HG03520 (cell line): ENCODE data around the gene NDUFB4.

Source experiments
- ATAC-seq: cut with Tn5 transposase; IDR thresholded peaks from one replicate; pipeline ENCODE4 v1.9.1; 2021; ENCODE audit warnings: mild to moderate bottlenecking, moderate library complexity; ENCODE audit not compliant: unreplicated experiment

The NDUFB4 gene

GRCh38 chr3:120596116-120596852 is at the start of gene NDUFB4:
Gene NDUFB4, plus strand, starts transcription at chr3:120596336. Its CDS starts 24 bp downstream, at chr3:120596360.
- ATAC-seq, result peak; percentile 94

GRCh38 chr3:120550546-120550945 is 45.6 kb upstream of the NDUFB4 start:
- ATAC-seq, result no peak

GRCh38 chr3:120552184-120553172 is 43.7 kb upstream of the NDUFB4 start:
- ATAC-seq, result no peak

GRCh38 chr3:120554812-120555606 is 41.1 kb upstream of the NDUFB4 start:
- ATAC-seq, result no peak

- no peak for ATAC-seq
These were observed 40.3 kb upstream of the NDUFB4 start for GRCh38 chr3:120555657-120556509.

- no peak for ATAC-seq
These were observed 39.0 kb upstream of the NDUFB4 start for GRCh38 chr3:120557115-120557514.

GRCh38 chr3:120558771-120559241 is 37.3 kb upstream of the NDUFB4 start:
- ATAC-seq, result peak; percentile 95

GRCh38 chr3:120559242-120560061 is 36.7 kb upstream of the NDUFB4 start:
- peak; percentile 21 for ATAC-seq

GRCh38 chr3:120560304-120561250 is 35.6 kb upstream of the NDUFB4 start:
- no peak for ATAC-seq

- peak; percentile 41 for ATAC-seq
These were observed 34.7 kb upstream of the NDUFB4 start for GRCh38 chr3:120561251-120562045.

- no peak for ATAC-seq
These were observed 32.6 kb upstream of the NDUFB4 start for GRCh38 chr3:120563356-120564022.

GRCh38 chr3:120566243-120566975 is 29.7 kb upstream of the NDUFB4 start:
- ATAC-seq, result no peak

- peak; percentile 50 for ATAC-seq
These were observed 28.6 kb upstream of the NDUFB4 start for GRCh38 chr3:120567370-120568201.

GRCh38 chr3:120568202-120568531 is 28.0 kb upstream of the NDUFB4 start:
- no peak for ATAC-seq

- ATAC-seq, result no peak
These were observed 27.5 kb upstream of the NDUFB4 start for GRCh38 chr3:120568598-120568997.
